Measurements from ENCODE around the gene HIVEP3. TPM values are rescaled to one million over a fixed set of nuclear protein-coding genes. Genes with fewer than 3 reads are reported as not detected.

The HIVEP3 gene
- total and polyA plus RNA-seq, 3 donors from 2014 or later, result 4.8 to 7.3 (median 7.2) TPM

DNA sequence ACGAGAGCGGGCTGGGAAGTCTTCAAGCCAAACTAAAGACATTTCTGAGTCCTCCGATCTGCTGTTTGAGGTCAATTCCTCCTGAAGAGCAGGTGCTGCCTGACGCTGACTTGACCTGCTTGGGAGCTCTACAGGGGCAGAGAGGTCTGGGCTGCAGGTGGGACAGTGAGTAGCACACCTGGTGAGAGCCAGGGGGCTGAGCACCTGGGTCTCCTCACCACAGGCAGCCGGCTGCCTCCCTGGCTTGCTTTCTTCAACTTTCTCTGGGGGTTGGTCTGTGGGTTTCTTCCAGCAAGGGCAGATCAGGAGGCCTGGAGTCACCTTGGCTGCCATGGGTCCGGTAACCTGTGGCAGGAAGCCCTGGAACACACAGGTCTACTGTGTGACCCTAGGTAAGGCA, 326.8 kb downstream of the HIVEP3 start:
- no peak for TF ChIP-seq POLR2A (IDR thresholded peaks at IDR 0.05)
- TF ChIP-seq, protein P1, sequence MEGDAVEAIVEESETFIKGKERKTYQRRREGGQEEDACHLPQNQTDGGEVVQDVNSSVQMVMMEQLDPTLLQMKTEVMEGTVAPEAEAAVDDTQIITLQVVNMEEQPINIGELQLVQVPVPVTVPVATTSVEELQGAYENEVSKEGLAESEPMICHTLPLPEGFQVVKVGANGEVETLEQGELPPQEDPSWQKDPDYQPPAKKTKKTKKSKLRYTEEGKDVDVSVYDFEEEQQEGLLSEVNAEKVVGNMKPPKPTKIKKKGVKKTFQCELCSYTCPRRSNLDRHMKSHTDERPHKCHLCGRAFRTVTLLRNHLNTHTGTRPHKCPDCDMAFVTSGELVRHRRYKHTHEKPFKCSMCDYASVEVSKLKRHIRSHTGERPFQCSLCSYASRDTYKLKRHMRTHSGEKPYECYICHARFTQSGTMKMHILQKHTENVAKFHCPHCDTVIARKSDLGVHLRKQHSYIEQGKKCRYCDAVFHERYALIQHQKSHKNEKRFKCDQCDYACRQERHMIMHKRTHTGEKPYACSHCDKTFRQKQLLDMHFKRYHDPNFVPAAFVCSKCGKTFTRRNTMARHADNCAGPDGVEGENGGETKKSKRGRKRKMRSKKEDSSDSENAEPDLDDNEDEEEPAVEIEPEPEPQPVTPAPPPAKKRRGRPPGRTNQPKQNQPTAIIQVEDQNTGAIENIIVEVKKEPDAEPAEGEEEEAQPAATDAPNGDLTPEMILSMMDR (IDR thresholded peaks at IDR 0.05), result no peak
- intact Hi-C loops (cut with DNase I; ENCODE audit: low total_unique reads), result no loop called here
- Histone ChIP-seq H3K27ac (no peak overlapping the region), H3K27me3 (no peaks in the 10 kb centered on the region), H3K9me3 (no peaks in the 10 kb centered on the region), H3K36me3 (ENCODE audit: low read depth, missing control alignments) (no peaks in the 10 kb centered on the region), H3K4me3 (no peak overlapping the region), H3K4me1 (no peaks in the 10 kb centered on the region)
- 91 to 95% methylated on average over 1 to 6 of the region's 6 CpGs for WGBS, 2 donors
- no peak for DNase-seq

DNA sequence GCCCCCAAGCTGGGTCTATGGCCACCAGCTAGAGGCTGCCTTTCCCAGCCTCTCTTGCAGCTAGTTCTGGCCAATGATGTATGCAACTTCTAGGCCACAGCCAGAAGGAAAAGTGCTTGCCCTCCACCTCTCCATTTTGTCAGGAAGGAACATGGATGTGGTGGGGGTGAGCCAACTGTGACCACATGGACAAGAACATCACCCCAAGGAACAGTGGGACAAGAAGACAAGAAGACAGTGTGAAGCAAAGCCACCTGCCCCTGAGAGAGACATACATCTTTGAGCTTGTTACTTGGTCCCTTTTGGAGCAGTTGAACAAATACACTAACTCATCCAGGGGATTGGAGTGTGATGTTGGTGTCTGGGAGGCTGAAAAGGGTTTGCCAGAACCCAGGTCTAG, 328.4 kb downstream of the HIVEP3 start:
- no peak overlapping the region for H3K27ac ChIP-seq
- H3K4me1 ChIP-seq, result no peaks in the 10 kb centered on the region
- no peak overlapping the region for H3K4me3 ChIP-seq
- H3K9me3 ChIP-seq, result no peaks in the 10 kb centered on the region
- TF ChIP-seq, protein P1 (IDR thresholded peaks at IDR 0.05), result no peak
- TF ChIP-seq POLR2A (IDR thresholded peaks at IDR 0.05), result no peak
- no peaks in the 10 kb centered on the region for H3K36me3 ChIP-seq (ENCODE audit: low read depth, missing control alignments)
- H3K27me3 ChIP-seq, result no peaks in the 10 kb centered on the region
- no peak for DNase-seq
- intact Hi-C loops (cut with DNase I; ENCODE audit: low total_unique reads), result no loop called here

DNA sequence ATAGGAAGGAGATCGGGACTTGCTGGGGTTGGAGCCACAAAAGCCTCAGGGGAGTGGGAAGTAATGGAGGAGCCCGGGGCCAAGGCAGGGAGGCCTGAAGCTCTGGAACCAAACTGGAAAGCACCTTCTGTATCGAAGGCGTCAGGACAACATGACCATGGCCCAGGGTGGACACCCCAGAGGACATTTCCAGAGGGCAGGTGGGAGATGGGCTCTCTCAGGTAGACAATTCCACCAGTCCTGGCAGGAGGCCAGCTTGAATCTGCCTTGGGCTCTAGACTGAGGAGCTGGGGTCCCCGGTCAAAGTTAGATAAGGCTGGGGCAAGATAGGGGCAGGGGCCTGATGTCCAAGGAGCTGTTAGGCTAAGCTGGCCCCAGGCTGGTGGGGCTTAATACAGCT, 329.3 kb downstream of the HIVEP3 start:
- intact Hi-C loops (cut with DNase I; ENCODE audit: low total_unique reads), result no loop called here
- no peaks in the 10 kb centered on the region for H3K27me3 ChIP-seq
- no peaks in the 10 kb centered on the region for H3K4me1 ChIP-seq
- H3K27ac ChIP-seq, result no peak overlapping the region
- no peak for DNase-seq
- TF ChIP-seq POLR2A (IDR thresholded peaks at IDR 0.05), result no peak
- TF ChIP-seq, protein P1 (IDR thresholded peaks at IDR 0.05), result no peak
- 91 to 96% methylated on average over 5 of the region's 5 CpGs for WGBS, 2 donors
- H3K4me3 ChIP-seq, result no peak overlapping the region
- H3K36me3 ChIP-seq (ENCODE audit: low read depth, missing control alignments), result no peaks in the 10 kb centered on the region
- no peaks in the 10 kb centered on the region for H3K9me3 ChIP-seq

DNA sequence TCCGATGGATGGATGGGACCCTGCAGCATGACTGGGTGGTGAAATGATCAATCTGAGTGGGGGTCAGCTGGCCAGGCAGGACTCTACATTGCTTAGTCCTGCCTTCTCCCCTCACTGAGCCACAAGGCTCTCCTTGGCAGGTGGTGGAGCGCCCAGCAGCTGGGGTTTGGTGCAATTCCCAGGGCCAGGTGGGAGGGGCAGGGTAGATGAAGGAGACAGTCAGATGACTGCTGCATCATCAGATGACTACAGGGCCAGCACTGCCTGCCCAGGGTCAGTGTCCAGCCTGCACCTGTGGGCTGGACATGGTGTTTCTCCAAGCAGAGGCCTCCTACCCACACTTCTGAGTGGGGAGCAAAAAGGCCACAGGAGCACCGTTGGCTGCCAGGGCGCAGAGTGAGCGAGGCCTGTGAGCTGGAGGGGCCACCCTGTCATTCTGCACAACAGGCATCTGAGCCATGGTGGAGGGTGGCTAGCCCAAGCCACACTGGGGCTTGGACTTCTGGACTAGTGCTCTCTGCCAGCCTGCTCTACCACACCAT, 330.3 kb downstream of the HIVEP3 start:
- Histone ChIP-seq H3K4me1 (no peaks in the 10 kb centered on the region), H3K27ac (no peak overlapping the region), H3K4me3 (no peak overlapping the region), H3K27me3 (no peaks in the 10 kb centered on the region), H3K9me3 (no peaks in the 10 kb centered on the region), H3K36me3 (ENCODE audit: low read depth, missing control alignments) (no peaks in the 10 kb centered on the region)
- intact Hi-C loops (cut with DNase I; ENCODE audit: low total_unique reads), result no loop called here
- WGBS, 2 donors, result 71 to 95% methylated on average over 1 to 5 of the region's 5 CpGs
- TF ChIP-seq POLR2A (IDR thresholded peaks at IDR 0.05), result no peak
- TF ChIP-seq, protein P1 (IDR thresholded peaks at IDR 0.05), result no peak
- DNase-seq, result no peak

DNA sequence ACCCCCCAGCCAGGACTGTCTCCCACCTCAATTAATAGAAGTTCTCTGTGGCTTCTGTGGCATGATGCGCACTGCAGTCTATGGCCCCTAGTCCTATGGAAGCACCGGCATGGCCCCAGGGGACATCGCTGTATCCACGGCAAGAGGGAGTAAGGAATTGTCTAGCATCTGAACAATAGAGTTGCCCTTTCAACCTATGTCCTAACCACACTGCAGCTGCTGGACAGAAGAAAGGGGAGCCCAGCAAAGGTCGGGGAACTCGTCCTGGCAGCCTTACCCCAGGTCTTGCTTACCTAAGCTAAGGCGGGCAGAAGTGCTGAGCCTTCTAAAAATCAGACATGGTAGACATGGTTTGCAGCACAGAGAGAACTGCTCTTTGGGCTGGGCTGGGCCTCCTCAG, 330.9 kb downstream of the HIVEP3 start:
- H3K9me3 ChIP-seq, result no peaks in the 10 kb centered on the region
- intact Hi-C loops (cut with DNase I; ENCODE audit: low total_unique reads), result no loop called here
- no peak overlapping the region for H3K4me3 ChIP-seq
- no peak for DNase-seq
- H3K27me3 ChIP-seq, result no peaks in the 10 kb centered on the region
- no peak overlapping the region for H3K27ac ChIP-seq
- TF ChIP-seq, protein P1 (IDR thresholded peaks at IDR 0.05), result no peak
- no peak for TF ChIP-seq POLR2A (IDR thresholded peaks at IDR 0.05)
- no peaks in the 10 kb centered on the region for H3K36me3 ChIP-seq (ENCODE audit: low read depth, missing control alignments)
- 95 to 97% methylated on average over 7 of the region's 7 CpGs for WGBS, 2 donors
- H3K4me1 ChIP-seq, result no peaks in the 10 kb centered on the region
